HG03354 (cell line): Measurements from ENCODE around the gene RFPL2.
"Not testable (repeated sequence)": the region's sequence is repeated elsewhere in the genome, so short reads cannot be mapped to it uniquely, and the experiment has no call there.

Experiments used
- ATAC-seq: cut with Tn5 transposase; IDR thresholded peaks from one replicate; pipeline ENCODE4 v1.9.1; 2021; ENCODE audit warnings: mild to moderate bottlenecking; ENCODE audit not compliant: unreplicated experiment, poor library complexity, severe bottlenecking

RFPL2 gene

GRCh38 chr22:32175683-32176644 lies 28.9 kb downstream of the RFPL2 start:
- ATAC-seq, result no peak

- no peak for ATAC-seq
These were observed 29.8 kb downstream of the RFPL2 start for GRCh38 chr22:32175115-32175514.

- ATAC-seq, result no peak
These were observed 39.2 kb downstream of the RFPL2 start for GRCh38 chr22:32165681-32166080.

GRCh38 chr22:32164075-32164860 lies 40.6 kb downstream of the RFPL2 start:
- ATAC-seq, result no peak

GRCh38 chr22:32160411-32160810 lies 44.5 kb downstream of the RFPL2 start:
- ATAC-seq, result not testable (repeated sequence)

GRCh38 chr22:32158712-32159533 lies 46.0 kb downstream of the RFPL2 start, which contains the start of gene C22orf42:
Gene C22orf42 (minus strand): TSS chr22:32159303. CDS start chr22:32159215, 88 bp downstream.
- no peak for ATAC-seq

GRCh38 chr22:32157632-32158031 lies 47.2 kb downstream of the RFPL2 start:
- ATAC-seq, result not testable (repeated sequence)

- ATAC-seq, result not testable (repeated sequence)
These were observed 50.1 kb downstream of the RFPL2 start for GRCh38 chr22:32154727-32155126.

- not testable (repeated sequence) for ATAC-seq
These were observed 53.2 kb downstream of the RFPL2 start for GRCh38 chr22:32151641-32152040.

- ATAC-seq, result not testable (repeated sequence)
These were observed 54.2 kb downstream of the RFPL2 start for GRCh38 chr22:32150647-32151046.

- ATAC-seq, result not testable (repeated sequence)
These were observed 56.5 kb downstream of the RFPL2 start for GRCh38 chr22:32148372-32148771.

- not testable (repeated sequence) for ATAC-seq
These were observed 57.7 kb downstream of the RFPL2 start for GRCh38 chr22:32147128-32147527.

- ATAC-seq, result no peak
These were observed 60.2 kb downstream of the RFPL2 start for GRCh38 chr22:32144496-32145274.

- ATAC-seq, result no peak
These were observed 62.3 kb downstream of the RFPL2 start for GRCh38 chr22:32142600-32142999.

GRCh38 chr22:32140688-32141087 lies 64.2 kb downstream of the RFPL2 start:
- ATAC-seq, result not testable (repeated sequence)
